Measurements from ENCODE around the gene YWHAG.

Gene YWHAG

DNA sequence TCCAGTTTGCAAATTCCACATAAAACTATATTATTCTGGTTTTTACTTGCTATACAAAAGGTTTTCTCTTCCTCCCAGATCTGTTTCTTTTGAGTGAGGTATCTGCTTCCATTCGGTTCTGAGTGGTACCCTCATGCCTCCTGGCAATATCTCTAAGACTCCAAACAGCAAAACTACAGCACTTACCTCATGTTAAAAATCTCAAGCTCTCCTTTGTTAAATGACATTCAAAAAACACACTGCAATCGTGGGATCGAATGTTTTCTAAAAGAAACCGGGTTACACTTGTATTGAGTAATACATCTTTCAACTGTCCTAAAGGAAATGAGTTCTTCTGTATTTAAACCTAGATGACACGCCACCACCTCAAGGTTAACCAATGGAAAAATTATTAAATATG lies 11.1 kb downstream of the YWHAG start:
- Histone ChIP-seq H3K9me3 (replicated peaks in 1 of 11) (no peaks in the 10 kb centered on the region; a peak in 1 of 22 replicates), H3K36me3 (peaks cover 94 to 100% (median 100%) of the 10 kb centered on the region in 11 experiments), H3K27me3 (no peaks in the 10 kb centered on the region), H3K4me1 (peaks cover 0 to 82% (median 22%) of the 10 kb centered on the region in 10 experiments; a peak in 13 of 20 replicates), H3K4me3 (no peak overlapping the region), H3K9ac (no peak overlapping the region), H3K27ac (no peak overlapping the region), H4K20me1 (peaks cover 100% of the 10 kb centered on the region in 11 experiments), H3K4me2 (peak overlapping the region in 2 of 11 experiments; percentile 16 to 30; a peak in 2 of 22 replicates)
- no peak for TF ChIP-seq Cebpa-rat (IDR thresholded peaks at IDR 0.05)

DNA sequence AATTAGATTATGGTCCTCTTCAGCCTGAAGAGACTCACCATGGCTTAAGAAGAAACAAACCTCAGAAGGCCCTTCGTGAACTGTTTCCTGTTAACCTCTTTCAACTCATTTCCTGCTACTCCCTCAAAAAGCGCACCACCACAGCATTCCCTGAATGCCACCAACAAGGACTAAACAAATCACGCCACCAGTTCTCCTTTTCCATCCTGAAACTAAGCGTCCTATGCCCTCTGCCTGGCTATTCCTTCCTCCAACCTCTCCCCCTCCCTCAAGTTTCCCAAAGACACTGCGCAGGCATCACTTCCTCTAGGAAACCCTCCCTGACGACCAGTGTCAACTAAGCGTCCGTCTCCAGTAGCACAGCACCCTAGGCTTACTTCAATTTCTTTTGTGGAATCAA lies 12.0 kb downstream of the YWHAG start:
- Histone ChIP-seq H3K36me3 (peaks cover 98 to 100% (median 100%) of the 10 kb centered on the region in 11 experiments), H3K4me2 (peak overlapping the region in 4 of 11 experiments; percentile 6 to 59 (median 20); a peak in 6 of 22 replicates), H3K9me3 (replicated peaks in 1 of 11) (no peaks in the 10 kb centered on the region; a peak in 1 of 22 replicates), H3K27ac (peak overlapping the region in 5 of 11 experiments; percentile 8 to 26 (median 10); a peak in 3 of 22 replicates), H3K4me1 (peaks cover 0 to 78% (median 18%) of the 10 kb centered on the region in 10 experiments; a peak in 13 of 20 replicates), H3K4me3 (no peak overlapping the region), H3K27me3 (no peaks in the 10 kb centered on the region), H4K20me1 (peaks cover 100% of the 10 kb centered on the region in 11 experiments), H3K9ac (peak overlapping the region in 2 of 11 experiments; percentile 4 to 28; a peak in 2 of 22 replicates)
- TF ChIP-seq Cebpa-rat (IDR thresholded peaks at IDR 0.05), result no peak

DNA sequence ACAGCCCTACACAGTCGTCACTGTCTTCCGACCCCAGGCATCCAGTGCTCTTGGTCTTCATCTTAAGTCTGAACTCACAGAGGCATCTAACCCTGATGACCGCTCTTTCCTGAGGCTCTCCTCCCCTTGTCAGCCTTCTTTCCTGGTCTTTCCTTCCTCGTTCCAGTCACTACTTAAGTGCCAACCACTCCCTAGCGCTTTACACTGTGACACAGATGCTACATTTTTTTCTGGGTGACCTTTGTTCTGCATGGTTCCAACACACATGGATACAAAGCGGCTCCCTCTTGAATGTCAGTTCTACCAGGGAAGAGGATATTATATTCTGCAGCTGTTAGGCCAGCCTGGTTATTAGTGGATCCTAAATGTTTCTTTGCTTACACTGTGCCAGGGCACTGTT lies 12.7 kb downstream of the YWHAG start:
- Histone ChIP-seq H3K4me3 (no peak overlapping the region), H3K9me3 (replicated peaks in 1 of 11) (no peaks in the 10 kb centered on the region), H4K20me1 (peaks cover 100% of the 10 kb centered on the region in 11 experiments), H3K36me3 (peaks cover 100% of the 10 kb centered on the region in 11 experiments), H3K9ac (peak overlapping the region in 1 of 11 experiments; percentile 4; a peak in 2 of 22 replicates), H3K27ac (0 out of 22 replicates have a peak overlapping the region, but pooled peaks of 1 of the 11 experiments have one; percentile 8), H3K4me1 (peaks cover 0 to 77% (median 19%) of the 10 kb centered on the region in 10 experiments; a peak in 14 of 20 replicates), H3K4me2 (peak overlapping the region in 2 of 11 experiments; percentile 30 to 59; a peak in 3 of 22 replicates), H3K27me3 (no peaks in the 10 kb centered on the region)
- no peak for TF ChIP-seq Cebpa-rat (IDR thresholded peaks at IDR 0.05)

DNA sequence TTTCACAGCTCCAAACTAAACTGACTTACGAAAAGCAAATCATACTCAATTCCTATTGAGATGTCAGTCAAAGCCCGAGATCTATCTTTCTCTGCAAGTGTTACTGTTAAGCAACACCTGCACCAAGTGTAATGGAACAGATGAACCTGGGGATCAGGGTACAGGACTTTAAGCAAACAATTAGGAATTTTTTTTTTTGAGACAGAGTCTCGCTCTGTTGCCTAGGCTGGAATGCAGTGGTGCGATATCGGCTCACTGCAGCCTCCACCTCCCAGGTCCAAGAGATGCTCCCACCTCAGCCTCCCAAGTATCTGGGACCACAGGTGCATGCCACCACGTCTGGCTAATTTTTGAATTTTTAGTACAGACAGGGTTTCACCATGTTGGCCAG lies 14.9 kb downstream of the YWHAG start:
- Histone ChIP-seq H3K9me3 (replicated peaks in 1 of 11) (no peaks in the 10 kb centered on the region), H3K4me1 (peaks cover 0 to 88% (median 17%) of the 10 kb centered on the region in 10 experiments; a peak in 15 of 20 replicates), H3K4me2 (no peak overlapping the region), H3K36me3 (peaks cover 98 to 100% (median 100%) of the 10 kb centered on the region in 11 experiments), H3K27ac (no peak overlapping the region), H3K4me3 (no peak overlapping the region), H3K9ac (no peak overlapping the region), H4K20me1 (peaks cover 100% of the 10 kb centered on the region in 11 experiments), H3K27me3 (no peaks in the 10 kb centered on the region)
- no peak for TF ChIP-seq Cebpa-rat (IDR thresholded peaks at IDR 0.05)

DNA sequence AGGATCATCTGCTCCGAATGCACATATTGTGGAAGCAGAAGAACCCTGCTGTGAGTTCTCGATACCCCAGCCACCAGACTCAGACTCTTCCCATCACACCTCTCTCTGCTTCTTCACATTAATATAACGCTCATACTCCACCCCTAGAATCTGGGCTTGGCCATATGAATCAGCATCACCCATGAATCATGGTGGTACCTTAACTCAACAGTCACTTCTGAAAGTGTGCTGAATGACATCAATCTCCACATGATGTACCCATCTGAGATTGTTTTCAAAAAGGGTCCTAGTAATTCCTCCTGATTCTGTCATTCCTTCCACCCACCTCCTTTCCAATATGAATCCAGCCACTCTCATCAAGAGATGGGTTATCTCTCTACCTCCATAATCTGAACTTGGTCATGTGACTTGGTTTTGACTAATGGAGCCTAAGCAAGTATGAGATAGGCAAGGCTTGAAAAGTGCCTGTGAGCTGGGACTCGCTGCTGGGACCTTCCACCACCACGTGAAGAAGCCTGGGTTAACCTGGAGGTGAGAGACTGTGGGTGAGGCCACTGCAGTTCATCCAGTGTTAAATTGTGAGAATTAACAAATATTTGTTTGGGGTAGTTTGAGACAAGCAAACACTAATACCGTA lies 15.4 kb downstream of the YWHAG start:
- peaks cover 100% of the 10 kb centered on the region in 11 experiments for H4K20me1 ChIP-seq
- no peaks in the 10 kb centered on the region for H3K27me3 ChIP-seq
- no peak overlapping the region; a peak in 1 of 22 replicates for H3K4me2 ChIP-seq
- H3K4me3 ChIP-seq, result no peak overlapping the region
- no peak for TF ChIP-seq Cebpa-rat (IDR thresholded peaks at IDR 0.05)
- H3K36me3 ChIP-seq, result peaks cover 97 to 100% (median 100%) of the 10 kb centered on the region in 11 experiments
- peaks cover 0 to 88% (median 15%) of the 10 kb centered on the region in 10 experiments; a peak in 15 of 20 replicates for H3K4me1 ChIP-seq
- no peak overlapping the region for H3K27ac ChIP-seq
- H3K9me3 ChIP-seq (replicated peaks in 1 of 11), result no peaks in the 10 kb centered on the region
- no peak overlapping the region for H3K9ac ChIP-seq

DNA sequence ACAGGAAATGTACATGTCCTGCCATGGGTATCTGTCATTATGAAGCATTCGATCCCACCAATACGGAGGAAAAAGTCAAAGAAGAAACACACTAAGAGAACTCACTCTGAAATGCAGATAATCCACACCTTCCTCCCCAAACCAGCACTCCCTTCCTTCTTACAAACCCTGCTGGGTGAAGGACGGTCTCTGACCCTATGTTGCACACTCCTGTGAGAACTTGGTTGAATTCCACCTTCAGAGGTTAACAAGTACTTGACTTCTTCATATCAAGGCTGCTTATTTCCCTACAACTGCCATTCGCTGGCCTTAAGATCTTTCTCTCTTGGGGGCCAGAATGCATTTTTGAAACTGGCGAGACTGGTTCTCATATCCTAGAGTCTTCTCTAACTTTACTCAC lies 16.6 kb downstream of the YWHAG start:
- H3K27ac ChIP-seq, result no peak overlapping the region

DNA sequence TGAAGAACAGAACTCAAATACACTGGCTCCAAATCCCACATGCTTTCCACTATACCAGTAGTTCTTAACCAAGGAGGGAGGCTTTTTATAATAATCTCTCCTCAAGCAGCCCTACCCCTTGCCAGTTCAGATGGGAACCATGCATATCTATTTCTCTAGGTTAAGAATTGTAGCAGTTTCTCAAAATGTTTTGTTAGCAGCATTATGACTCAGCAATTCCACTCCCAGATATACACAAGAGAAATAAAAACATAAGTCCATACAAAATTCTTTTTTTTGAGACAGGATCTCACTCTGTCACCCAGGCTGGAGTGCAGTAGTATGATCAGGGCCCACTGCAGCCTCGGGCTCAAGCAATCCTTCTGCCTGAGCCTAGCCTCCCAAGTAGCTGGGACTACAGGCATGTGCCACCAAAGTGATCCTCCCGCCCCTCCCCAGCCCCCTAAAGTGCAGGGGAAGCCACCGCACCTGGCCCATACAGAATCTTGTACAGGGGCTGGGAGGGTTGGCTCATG lies 18.1 kb downstream of the YWHAG start:
- peak overlapping the region in 1 of 11 experiments; percentile 22; a peak in 3 of 22 replicates for H3K9ac ChIP-seq

More for the DNA sequence above, 16.6 kb downstream of the YWHAG start:
- Histone ChIP-seq H3K9ac (0 out of 22 replicates have a peak overlapping the region, but pooled peaks of 1 of the 11 experiments have one; percentile 56), H3K4me2 (0 out of 22 replicates have a peak overlapping the region, but pooled peaks of 1 of the 11 experiments have one; percentile 9), H3K27me3 (no peaks in the 10 kb centered on the region), H4K20me1 (peaks cover 100% of the 10 kb centered on the region in 11 experiments), H3K4me1 (peaks cover 0 to 89% (median 11%) of the 10 kb centered on the region in 10 experiments; a peak in 13 of 20 replicates), H3K36me3 (peaks cover 91 to 100% (median 100%) of the 10 kb centered on the region in 11 experiments), H3K4me3 (no peak overlapping the region), H3K9me3 (replicated peaks in 1 of 11) (no peaks in the 10 kb centered on the region)
- TF ChIP-seq Cebpa-rat (IDR thresholded peaks at IDR 0.05), result no peak

DNA sequence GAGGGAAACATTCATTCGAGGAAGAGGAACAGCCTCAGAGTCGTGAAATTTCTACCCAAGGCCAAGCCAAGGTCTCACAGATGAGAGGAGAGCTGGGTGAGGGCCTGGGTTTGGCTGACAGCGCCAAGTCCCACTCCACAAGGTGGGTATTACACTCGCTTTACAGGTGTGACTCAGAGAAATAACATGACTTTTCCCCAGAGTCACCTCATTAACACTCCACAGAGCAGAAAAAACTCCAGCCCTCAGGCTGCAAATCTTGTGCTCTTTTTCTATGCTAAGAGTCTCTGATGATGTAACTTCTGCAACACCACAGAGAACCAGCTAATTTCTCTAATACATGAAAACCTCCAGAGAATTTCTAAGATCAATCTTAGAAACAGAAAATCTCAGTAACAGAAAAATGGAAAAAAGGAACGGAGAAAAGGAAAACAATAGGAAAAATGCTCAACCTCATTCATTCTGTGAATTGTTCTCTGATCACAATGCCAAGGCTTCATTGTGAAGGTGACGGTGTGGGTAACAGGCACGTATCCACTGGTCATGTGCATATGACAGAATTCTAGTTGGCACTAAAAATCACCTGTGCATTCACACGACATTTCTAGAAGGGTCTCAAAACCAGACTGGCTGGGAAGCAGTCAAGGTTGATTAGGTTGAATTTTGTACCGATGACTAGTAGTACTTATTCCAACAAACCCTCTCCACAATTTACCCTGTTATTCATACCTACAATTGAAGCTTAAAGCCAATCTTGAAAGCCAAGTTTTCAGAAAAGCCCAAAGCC lies 20.3 kb downstream of the YWHAG start:
- H3K4me2 ChIP-seq, result peak overlapping the region in 2 of 11 experiments; percentile 15 to 60; a peak in 3 of 22 replicates
- no peaks in the 10 kb centered on the region for H3K9me3 ChIP-seq (replicated peaks in 1 of 11)
- no peak overlapping the region for H3K27ac ChIP-seq
- peaks cover 100% of the 10 kb centered on the region in 11 experiments for H4K20me1 ChIP-seq
- no peak overlapping the region for H3K4me3 ChIP-seq
- peaks cover 91 to 100% (median 100%) of the 10 kb centered on the region in 11 experiments for H3K36me3 ChIP-seq
- peaks cover 0 to 92% (median 14%) of the 10 kb centered on the region in 10 experiments; a peak in 14 of 20 replicates for H3K4me1 ChIP-seq
- no peak for TF ChIP-seq Cebpa-rat (IDR thresholded peaks at IDR 0.05)
- peak overlapping the region in 1 of 11 experiments; percentile 28; a peak in 1 of 22 replicates for H3K9ac ChIP-seq
- no peaks in the 10 kb centered on the region for H3K27me3 ChIP-seq

More for the DNA sequence above, 18.1 kb downstream of the YWHAG start:
- Histone ChIP-seq H3K27me3 (no peaks in the 10 kb centered on the region), H3K4me2 (peak overlapping the region in 4 of 11 experiments; percentile 2 to 42 (median 22); a peak in 6 of 22 replicates), H3K4me1 (peaks cover 0 to 86% (median 7%) of the 10 kb centered on the region in 10 experiments; a peak in 11 of 20 replicates), H3K36me3 (peaks cover 91 to 100% (median 100%) of the 10 kb centered on the region in 11 experiments), H3K9me3 (replicated peaks in 1 of 11) (no peaks in the 10 kb centered on the region), H3K27ac (peak overlapping the region in 9 of 11 experiments; percentile 5 to 64 (median 29); a peak in 11 of 22 replicates), H3K4me3 (no peak overlapping the region), H4K20me1 (peaks cover 100% of the 10 kb centered on the region in 11 experiments)
- no peak for TF ChIP-seq Cebpa-rat (IDR thresholded peaks at IDR 0.05)
